ENCODE measurements around the gene GPC3. TPM values are rescaled to one million over a fixed set of nuclear protein-coding genes. Genes with fewer than 3 reads are reported as not detected.

The GPC3 gene
- total RNA-seq, 4 donors from 2014 or later = 4.9 to 10.9 (median 9.2) TPM

GRCh38 chrX:133702230-133702629 is 283.2 kb downstream of the GPC3 start:
- no peaks in the 10 kb centered on the region for H3K27me3 ChIP-seq
- no peak overlapping the region for H3K4me3 ChIP-seq
- no peak overlapping the region for H3K27ac ChIP-seq
- no peaks in the 10 kb centered on the region for H3K36me3 ChIP-seq
- no peak for DNase-seq (ENCODE audit: low spot score in 2 of 2)
- TF ChIP-seq POLR2A (IDR thresholded peaks at IDR 0.05) = no peak
- no peak for TF ChIP-seq EP300 (IDR thresholded peaks at IDR 0.05)
- TF ChIP-seq CTCF (IDR thresholded peaks at IDR 0.05) = no peak
- TF ChIP-seq POLR2AphosphoS5 (IDR thresholded peaks at IDR 0.05) = no peak
- no peaks in the 10 kb centered on the region for H3K4me1 ChIP-seq
- H3K9me3 ChIP-seq = no peaks in the 10 kb centered on the region

- Histone ChIP-seq H3K36me3 (no peaks in the 10 kb centered on the region), H3K9me3 (no peaks in the 10 kb centered on the region), H3K4me3 (no peak overlapping the region), H3K27me3 (no peaks in the 10 kb centered on the region), H3K27ac (no peak overlapping the region), H3K4me1 (no peaks in the 10 kb centered on the region)
- DNase-seq (ENCODE audit: low spot score in 2 of 2) = no peak
- TF ChIP-seq POLR2A (IDR thresholded peaks at IDR 0.05) = no peak
- 76% methylated on average over 7 of the region's 7 CpGs for WGBS
Observed at GRCh38 chrX:133699023-133699728, 286.2 kb downstream of the GPC3 start.

GRCh38 chrX:133698298-133698697 is 287.1 kb downstream of the GPC3 start:
- 32% methylated on average over 2 of the region's 2 CpGs for WGBS
- TF ChIP-seq POLR2AphosphoS5 (IDR thresholded peaks at IDR 0.05) (no peak), POLR2A (IDR thresholded peaks at IDR 0.05) (no peak), EP300 (IDR thresholded peaks at IDR 0.05) (no peak), CTCF (IDR thresholded peaks at IDR 0.05) (no peak)
- Histone ChIP-seq H3K4me3 (no peak overlapping the region), H3K27ac (no peak overlapping the region), H3K4me1 (no peaks in the 10 kb centered on the region), H3K36me3 (no peaks in the 10 kb centered on the region), H3K27me3 (no peaks in the 10 kb centered on the region), H3K9me3 (no peaks in the 10 kb centered on the region)
- DNase-seq (ENCODE audit: low spot score in 2 of 2) = no peak

GRCh38 chrX:133697656-133698055 is 287.7 kb downstream of the GPC3 start:
- WGBS = 50% methylated on average over 3 of the region's 3 CpGs
- no peak for TF ChIP-seq CTCF (IDR thresholded peaks at IDR 0.05)
- TF ChIP-seq POLR2AphosphoS5 (IDR thresholded peaks at IDR 0.05) = no peak
- no peak for TF ChIP-seq POLR2A (IDR thresholded peaks at IDR 0.05)
- TF ChIP-seq EP300 (IDR thresholded peaks at IDR 0.05) = no peak
- Histone ChIP-seq H3K27ac (no peak overlapping the region), H3K27me3 (no peaks in the 10 kb centered on the region), H3K36me3 (no peaks in the 10 kb centered on the region), H3K9me3 (no peaks in the 10 kb centered on the region), H3K4me1 (no peaks in the 10 kb centered on the region), H3K4me3 (no peak overlapping the region)
- DNase-seq (ENCODE audit: low spot score in 2 of 2) = no peak

- no peaks in the 10 kb centered on the region for H3K4me1 ChIP-seq
- 89% methylated on average over 1 of the region's 1 CpG for WGBS
- no peak for DNase-seq (ENCODE audit: low spot score in 2 of 2)
- no peak overlapping the region for H3K27ac ChIP-seq
- no peaks in the 10 kb centered on the region for H3K27me3 ChIP-seq
- TF ChIP-seq CTCF (IDR thresholded peaks at IDR 0.05) = no peak
- no peak for TF ChIP-seq POLR2AphosphoS5 (IDR thresholded peaks at IDR 0.05)
- TF ChIP-seq POLR2A (IDR thresholded peaks at IDR 0.05) = no peak
- TF ChIP-seq EP300 (IDR thresholded peaks at IDR 0.05) = no peak
- no peaks in the 10 kb centered on the region for H3K36me3 ChIP-seq
- no peak overlapping the region for H3K4me3 ChIP-seq
- no peaks in the 10 kb centered on the region for H3K9me3 ChIP-seq
Observed at GRCh38 chrX:133689997-133690599, 295.3 kb downstream of the GPC3 start.

Data from suprapubic skin (tissue), 4 donors.